Skeletal muscle tissue (tissue), 4 donors: ENCODE results near the gene SSBP2. TPM values are rescaled to one million over a fixed set of nuclear protein-coding genes. Genes with fewer than 3 reads are reported as not detected.

Experiments
- H3K27ac ChIP-seq: one replicate; pipeline ENCODE4 v1.7.0; 2013; ENCODE audit warnings: mild to moderate bottlenecking, low read depth, low read length, inconsistent platforms
- H3K27me3 ChIP-seq, 3 donors: one replicate each; pipeline ENCODE4 v1.7.0; 2013; ENCODE audit warnings: low read length in 3 of 3; ENCODE audit not compliant: control insufficient read depth in 3 of 3, insufficient read depth in 3 of 3
- H3K36me3 ChIP-seq, 3 donors: one replicate each; pipeline ENCODE4 v1.7.0; 2013; ENCODE audit warnings: low read length in 3 of 3; ENCODE audit not compliant: control insufficient read depth in 3 of 3, insufficient read depth in 3 of 3
- H3K4me1 ChIP-seq, 3 donors: one replicate each; pipeline ENCODE4 v1.7.0; 2013; ENCODE audit warnings: low read length in 3 of 3, mild to moderate bottlenecking in 3 of 3; ENCODE audit not compliant: control insufficient read depth in 3 of 3, insufficient read depth in 3 of 3
- H3K4me3 ChIP-seq, 3 donors: one replicate each; pipeline ENCODE4 v1.7.0; 2013; ENCODE audit warnings: low read length in 3 of 3
- H3K9ac ChIP-seq, 3 donors: one replicate each; pipeline ENCODE4 v1.7.0; 2013; ENCODE audit warnings: low read length in 3 of 3, mild to moderate bottlenecking in 3 of 3, moderate library complexity in 2 of 3, low read depth in 1 of 3
- H3K9me3 ChIP-seq, 3 donors: one replicate each; pipeline ENCODE4 v1.7.0; 2013; ENCODE audit warnings: low read length in 3 of 3; ENCODE audit not compliant: control insufficient read depth in 3 of 3
- total RNA-seq: library from RNA; depleted of rRNA; stranded (reverse); fragments of >200 nt; gene quantifications from one replicate; pipeline ENCODE4 v1.2.3, GENCODE V29; 2014
- donor health status: Osteomylitis.

The SSBP2 gene
- total RNA-seq = 44.4 TPM

GRCh38 chr5:81751009-81751835 lies at the start of gene SSBP2:
SSBP2 (minus strand) TSS chr5:81751097; CDS start chr5:81751042, 55 bp downstream.
- Histone ChIP-seq H3K9ac (peak within 1 kb of the TSS; percentile 86 to 93 (median 92)), H3K27ac (peak within 1 kb of the TSS; percentile 97), H3K36me3 (no peaks in the 10 kb centered on the region), H3K4me1 (peaks cover 12 to 19% (median 19%) of the 10 kb centered on the region in 3 donors), H3K9me3 (no peaks in the 10 kb centered on the region), H3K4me3 (peak within 1 kb of the TSS; percentile 81 to 90 (median 84)), H3K27me3 (no peaks in the 10 kb centered on the region)

GRCh38 chr5:81795666-81796065 lies 44.8 kb upstream of the SSBP2 start:
- Histone ChIP-seq H3K9me3 (no peaks in the 10 kb centered on the region), H3K4me1 (no peaks in the 10 kb centered on the region), H3K27ac (no peak overlapping the region), H3K4me3 (no peak overlapping the region), H3K36me3 (no peaks in the 10 kb centered on the region), H3K9ac (no peak overlapping the region), H3K27me3 (no peaks in the 10 kb centered on the region)

GRCh38 chr5:81794226-81794625 lies 43.3 kb upstream of the SSBP2 start:
- H3K4me3 ChIP-seq = no peak overlapping the region
- no peaks in the 10 kb centered on the region for H3K4me1 ChIP-seq
- H3K27me3 ChIP-seq = no peaks in the 10 kb centered on the region
- H3K27ac ChIP-seq = no peak overlapping the region
- no peak overlapping the region for H3K9ac ChIP-seq
- no peaks in the 10 kb centered on the region for H3K36me3 ChIP-seq
- no peaks in the 10 kb centered on the region for H3K9me3 ChIP-seq

- H3K9ac ChIP-seq = no peak overlapping the region
- H3K4me3 ChIP-seq = no peak overlapping the region
- H3K27me3 ChIP-seq = no peaks in the 10 kb centered on the region
- H3K4me1 ChIP-seq = peaks cover 10 to 16% (median 15%) of the 10 kb centered on the region in 3 donors
- H3K27ac ChIP-seq = no peak overlapping the region
- H3K36me3 ChIP-seq = no peaks in the 10 kb centered on the region
- H3K9me3 ChIP-seq = no peaks in the 10 kb centered on the region
These were observed 39.4 kb upstream of the SSBP2 start for GRCh38 chr5:81790336-81790735.

- Histone ChIP-seq H3K9me3 (no peaks in the 10 kb centered on the region), H3K27me3 (no peaks in the 10 kb centered on the region), H3K4me3 (no peak overlapping the region), H3K27ac (no peak overlapping the region), H3K4me1 (peaks cover 10 to 16% (median 15%) of the 10 kb centered on the region in 3 donors), H3K9ac (no peak overlapping the region), H3K36me3 (no peaks in the 10 kb centered on the region)
These were observed 38.1 kb upstream of the SSBP2 start for GRCh38 chr5:81789033-81789432.

- Histone ChIP-seq H3K36me3 (no peaks in the 10 kb centered on the region), H3K9ac (no peak overlapping the region), H3K9me3 (no peaks in the 10 kb centered on the region), H3K4me3 (no peak overlapping the region), H3K4me1 (peaks cover 10 to 17% (median 17%) of the 10 kb centered on the region in 3 donors), H3K27ac (no peak overlapping the region), H3K27me3 (no peaks in the 10 kb centered on the region)
These were observed 37.4 kb upstream of the SSBP2 start for GRCh38 chr5:81788329-81788728.

GRCh38 chr5:81787474-81788242 lies 36.8 kb upstream of the SSBP2 start:
- Histone ChIP-seq H3K4me1 (peaks cover 13 to 21% (median 20%) of the 10 kb centered on the region in 3 donors), H3K9ac (no peak overlapping the region), H3K27me3 (no peaks in the 10 kb centered on the region), H3K36me3 (no peaks in the 10 kb centered on the region), H3K27ac (no peak overlapping the region), H3K4me3 (peak overlapping the region in 2 of 3 donors; percentile 35 to 38), H3K9me3 (no peaks in the 10 kb centered on the region)

- Histone ChIP-seq H3K27me3 (no peaks in the 10 kb centered on the region), H3K9ac (no peak overlapping the region), H3K4me1 (peaks cover 13 to 21% (median 20%) of the 10 kb centered on the region in 3 donors), H3K36me3 (no peaks in the 10 kb centered on the region), H3K27ac (no peak overlapping the region), H3K4me3 (peak overlapping the region in 2 of 3 donors; percentile 11 to 23), H3K9me3 (no peaks in the 10 kb centered on the region)
These were observed 36.1 kb upstream of the SSBP2 start for GRCh38 chr5:81786991-81787390.

- no peak overlapping the region for H3K4me3 ChIP-seq
- no peaks in the 10 kb centered on the region for H3K27me3 ChIP-seq
- no peaks in the 10 kb centered on the region for H3K9me3 ChIP-seq
- no peaks in the 10 kb centered on the region for H3K36me3 ChIP-seq
- peaks cover 13 to 21% (median 20%) of the 10 kb centered on the region in 3 donors for H3K4me1 ChIP-seq
- no peak overlapping the region for H3K27ac ChIP-seq
- no peak overlapping the region for H3K9ac ChIP-seq
These were observed 35.6 kb upstream of the SSBP2 start for GRCh38 chr5:81786496-81786895.

- Histone ChIP-seq H3K27ac (no peak overlapping the region), H3K27me3 (no peaks in the 10 kb centered on the region), H3K9ac (no peak overlapping the region), H3K4me3 (no peak overlapping the region), H3K9me3 (no peaks in the 10 kb centered on the region), H3K36me3 (no peaks in the 10 kb centered on the region), H3K4me1 (peaks cover 13 to 21% (median 20%) of the 10 kb centered on the region in 3 donors)
These were observed 34.4 kb upstream of the SSBP2 start for GRCh38 chr5:81785322-81785721.
